ENCODE data around the gene TRIM44.

The TRIM44 gene

GRCh38 chr11:35864131-35864530 is 201.6 kb downstream of the TRIM44 start:
- H3K18ac ChIP-seq (ENCODE audit: low read length): no peak overlapping the region
- H3K14ac ChIP-seq (ENCODE audit: low read length): no peak overlapping the region
- no peaks in the 10 kb centered on the region for H3K79me1 ChIP-seq (ENCODE audit: low read length)
- no peaks in the 10 kb centered on the region for H3K27me3 ChIP-seq (ENCODE audit: insufficient read depth, low read length)
- no peak overlapping the region for H4K12ac ChIP-seq (ENCODE audit: low read depth, low read length)
- H3K4me2 ChIP-seq (ENCODE audit: low read length): no peak overlapping the region
- H4K91ac ChIP-seq (ENCODE audit: low read depth, low read length): no peak overlapping the region
- no peak overlapping the region for H2AFZ ChIP-seq (ENCODE audit: insufficient read depth, low read length, poor library complexity)
- H3K4ac ChIP-seq (ENCODE audit: low read depth, low read length): no peak overlapping the region
- H2BK12ac ChIP-seq (ENCODE audit: low read length): no peak overlapping the region
- peak in 1 of 2 donors; percentile 73 for DNase-seq
- no peak overlapping the region for H3K4me3 ChIP-seq (ENCODE audit: low read depth, low read length)
- H3K36me3 ChIP-seq (ENCODE audit: control insufficient read depth in 1 of 2, insufficient read depth in 2 of 2, low read length in 2 of 2): no peaks in the 10 kb centered on the region
- H3K23ac ChIP-seq (ENCODE audit: low read length): no peak overlapping the region
- peaks cover 2% of the 10 kb centered on the region for H3K9me3 ChIP-seq (ENCODE audit: insufficient read depth, low read depth, low read length)
- H3K27ac ChIP-seq (ENCODE audit: low read depth, low read length): no peak overlapping the region
- H3K9ac ChIP-seq (ENCODE audit: low read length): no peak overlapping the region
- H2AK5ac ChIP-seq (ENCODE audit: low read length): no peak overlapping the region
- WGBS (ENCODE audit: extremely low coverage, insufficient coverage, insufficient read length): no CpG with 5 or more reads among the region's 2 CpGs
- H2BK5ac ChIP-seq (ENCODE audit: low read depth, low read length, poor library complexity): no peak overlapping the region
- H3K4me1 ChIP-seq (ENCODE audit: control insufficient read depth in 1 of 2, insufficient read depth in 2 of 2, low read length in 2 of 2): peaks cover 2% of the 10 kb centered on the region in 2 experiments
- no peak overlapping the region for H4K8ac ChIP-seq (ENCODE audit: low read depth, low read length)
- H2BK120ac ChIP-seq (ENCODE audit: insufficient read depth, low read length, poor library complexity): no peak overlapping the region
- no peaks in the 10 kb centered on the region for H3K79me2 ChIP-seq (ENCODE audit: control insufficient read depth, insufficient read depth, low read length, poor library complexity)

DNA sequence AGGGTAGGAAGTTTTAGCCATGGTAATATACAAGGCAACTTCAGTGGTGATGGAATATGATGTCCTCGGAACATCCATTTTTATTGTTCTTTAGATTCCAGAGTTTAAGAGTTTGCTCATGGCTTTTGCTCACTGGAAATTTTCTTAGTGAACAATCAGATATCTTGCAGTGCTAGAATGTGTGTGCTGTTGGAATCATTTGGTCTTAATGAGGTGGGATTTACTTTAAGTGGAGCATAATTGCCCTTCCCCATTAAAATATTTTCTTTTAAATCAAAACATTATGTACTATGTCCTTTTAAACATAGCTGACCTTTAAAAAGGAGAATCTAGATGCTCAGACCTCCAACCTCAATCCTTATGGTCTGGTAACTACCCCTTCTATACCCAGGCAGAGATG is 204.0 kb downstream of the TRIM44 start:
- H3K79me1 ChIP-seq (ENCODE audit: low read length): no peaks in the 10 kb centered on the region
- H3K27me3 ChIP-seq (ENCODE audit: insufficient read depth, low read length): no peaks in the 10 kb centered on the region
- WGBS (ENCODE audit: extremely low coverage, insufficient coverage, insufficient read length): no CpG with 5 or more reads among the region's 1 CpG
- H3K36me3 ChIP-seq (ENCODE audit: control insufficient read depth in 1 of 2, insufficient read depth in 2 of 2, low read length in 2 of 2): no peaks in the 10 kb centered on the region
- H3K27ac ChIP-seq (ENCODE audit: low read depth, low read length): no peak overlapping the region
- H2BK12ac ChIP-seq (ENCODE audit: low read length): no peak overlapping the region
- no peak overlapping the region for H4K12ac ChIP-seq (ENCODE audit: low read depth, low read length)
- no peak overlapping the region for H4K8ac ChIP-seq (ENCODE audit: low read depth, low read length)
- no peak overlapping the region for H3K4me3 ChIP-seq (ENCODE audit: low read depth, low read length)
- H3K18ac ChIP-seq (ENCODE audit: low read length): no peak overlapping the region
- no peak for DNase-seq
- no peak overlapping the region for H3K14ac ChIP-seq (ENCODE audit: low read length)
- no peak overlapping the region for H3K23ac ChIP-seq (ENCODE audit: low read length)
- H2BK5ac ChIP-seq (ENCODE audit: low read depth, low read length, poor library complexity): no peak overlapping the region
- no peak overlapping the region for H4K91ac ChIP-seq (ENCODE audit: low read depth, low read length)
- no peak overlapping the region for H3K4ac ChIP-seq (ENCODE audit: low read depth, low read length)
- H3K4me1 ChIP-seq (ENCODE audit: control insufficient read depth in 1 of 2, insufficient read depth in 2 of 2, low read length in 2 of 2): peaks cover 2% of the 10 kb centered on the region in 2 experiments
- H2AFZ ChIP-seq (ENCODE audit: insufficient read depth, low read length, poor library complexity): no peak overlapping the region
- no peak overlapping the region for H3K9ac ChIP-seq (ENCODE audit: low read length)
- H2BK120ac ChIP-seq (ENCODE audit: insufficient read depth, low read length, poor library complexity): no peak overlapping the region
- H3K4me2 ChIP-seq (ENCODE audit: low read length): no peak overlapping the region
- H3K9me3 ChIP-seq (ENCODE audit: insufficient read depth, low read depth, low read length): peaks cover 2% of the 10 kb centered on the region
- H2AK5ac ChIP-seq (ENCODE audit: low read length): no peak overlapping the region
- no peaks in the 10 kb centered on the region for H3K79me2 ChIP-seq (ENCODE audit: control insufficient read depth, insufficient read depth, low read length, poor library complexity)
